RWPE2 (cell line): ENCODE measurements around the gene CTBP2.

Experiments used
- ATAC-seq: fragments of 200-7000 bp; cut with Tn5 transposase; 3 replicates; pipeline ENCODE4 v1.9.1; 2021; ENCODE audit warnings: low read depth
- DNase-seq: peaks from one replicate; pipeline ENCODE4 v3.0.0-alpha.2; 2020; ENCODE audit warnings: low spot score
- H3K27ac ChIP-seq: fragments of 450-650 bp; 2 replicates; pipeline ENCODE4 v1.5.1; 2017; ENCODE audit warnings: mild to moderate bottlenecking; ENCODE audit not compliant: poor library complexity, severe bottlenecking
- H3K27me3 ChIP-seq: fragments of 250-450 bp; sonication (Bioruptor Pico); 2 replicates; pipeline ENCODE4 v1.5.1; 2021; ENCODE audit warnings: mild to moderate bottlenecking, moderate library complexity; ENCODE audit not compliant: insufficient read depth, poor library complexity, severe bottlenecking
- H3K36me3 ChIP-seq: fragments of 250-450 bp; sonication (Bioruptor Pico); 2 replicates; pipeline ENCODE4 v1.5.1; 2020; ENCODE audit warnings: low read depth, mild to moderate bottlenecking, moderate library complexity
- H3K4me1 ChIP-seq: fragments of 250-450 bp; sonication (Bioruptor Pico); 2 replicates; pipeline ENCODE4 v1.5.1; 2021; ENCODE audit warnings: mild to moderate bottlenecking, moderate library complexity; ENCODE audit not compliant: insufficient read depth, poor library complexity, severe bottlenecking
- H3K4me3 ChIP-seq: fragments of 250-450 bp; sonication (Bioruptor Pico); 2 replicates; pipeline ENCODE4 v1.5.1; 2021; ENCODE audit warnings: mild to moderate bottlenecking, moderate library complexity; ENCODE audit not compliant: severe bottlenecking
- H3K9me3 ChIP-seq: fragments of 250-450 bp; sonication (Bioruptor Pico); 2 replicates; pipeline ENCODE4 v1.5.1; 2021; ENCODE audit warnings: mild to moderate bottlenecking, moderate library complexity; ENCODE audit not compliant: severe bottlenecking
- TF ChIP-seq, protein P1 (sequence below): fragments of 450-650 bp; IDR thresholded peaks from one replicate; pipeline ENCODE4 v1.5.1; 2017; ENCODE audit warnings: mild to moderate bottlenecking, moderate library complexity; ENCODE audit not compliant: poor library complexity, severe bottlenecking

CTBP2 gene

DNA sequence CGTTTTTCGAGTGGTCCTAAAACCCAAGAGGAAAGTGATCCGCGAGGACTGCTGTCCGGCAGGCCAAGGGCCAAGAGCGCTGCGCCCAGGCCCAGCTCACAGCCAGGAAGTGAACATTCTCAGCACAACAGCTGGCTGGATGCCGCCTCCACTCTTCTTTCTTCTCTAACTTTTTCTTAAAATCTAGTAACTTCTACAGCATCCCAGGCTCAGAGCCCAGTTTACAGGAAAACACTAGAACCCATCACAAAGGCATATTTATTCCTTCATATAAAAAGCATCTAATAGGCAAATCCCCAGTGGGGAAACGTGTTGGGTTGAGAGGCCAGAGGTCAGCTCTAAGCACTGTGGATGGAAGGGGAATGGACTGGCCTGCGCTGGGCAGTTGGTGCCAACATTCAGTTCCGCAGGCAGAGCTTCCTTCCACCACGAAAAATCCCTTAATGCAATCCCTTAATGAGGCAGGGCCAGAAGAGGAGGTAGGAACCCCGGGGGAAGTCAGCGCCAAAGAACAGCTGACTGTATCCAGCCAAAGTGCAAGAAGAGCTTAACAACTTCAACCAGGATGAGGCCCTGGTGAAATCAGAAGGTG is 143.7 kb downstream of the CTBP2 start:
- Histone ChIP-seq H3K4me3 (no peak overlapping the region), H3K36me3 (peaks cover 24% of the 10 kb centered on the region), H3K27me3 (no peaks in the 10 kb centered on the region), H3K4me1 (peaks cover 4% of the 10 kb centered on the region), H3K27ac (no peak overlapping the region), H3K9me3 (no peaks in the 10 kb centered on the region)
- ATAC-seq: no peak
- no peak for DNase-seq
- TF ChIP-seq, protein P1, sequence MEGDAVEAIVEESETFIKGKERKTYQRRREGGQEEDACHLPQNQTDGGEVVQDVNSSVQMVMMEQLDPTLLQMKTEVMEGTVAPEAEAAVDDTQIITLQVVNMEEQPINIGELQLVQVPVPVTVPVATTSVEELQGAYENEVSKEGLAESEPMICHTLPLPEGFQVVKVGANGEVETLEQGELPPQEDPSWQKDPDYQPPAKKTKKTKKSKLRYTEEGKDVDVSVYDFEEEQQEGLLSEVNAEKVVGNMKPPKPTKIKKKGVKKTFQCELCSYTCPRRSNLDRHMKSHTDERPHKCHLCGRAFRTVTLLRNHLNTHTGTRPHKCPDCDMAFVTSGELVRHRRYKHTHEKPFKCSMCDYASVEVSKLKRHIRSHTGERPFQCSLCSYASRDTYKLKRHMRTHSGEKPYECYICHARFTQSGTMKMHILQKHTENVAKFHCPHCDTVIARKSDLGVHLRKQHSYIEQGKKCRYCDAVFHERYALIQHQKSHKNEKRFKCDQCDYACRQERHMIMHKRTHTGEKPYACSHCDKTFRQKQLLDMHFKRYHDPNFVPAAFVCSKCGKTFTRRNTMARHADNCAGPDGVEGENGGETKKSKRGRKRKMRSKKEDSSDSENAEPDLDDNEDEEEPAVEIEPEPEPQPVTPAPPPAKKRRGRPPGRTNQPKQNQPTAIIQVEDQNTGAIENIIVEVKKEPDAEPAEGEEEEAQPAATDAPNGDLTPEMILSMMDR: no peak

DNA sequence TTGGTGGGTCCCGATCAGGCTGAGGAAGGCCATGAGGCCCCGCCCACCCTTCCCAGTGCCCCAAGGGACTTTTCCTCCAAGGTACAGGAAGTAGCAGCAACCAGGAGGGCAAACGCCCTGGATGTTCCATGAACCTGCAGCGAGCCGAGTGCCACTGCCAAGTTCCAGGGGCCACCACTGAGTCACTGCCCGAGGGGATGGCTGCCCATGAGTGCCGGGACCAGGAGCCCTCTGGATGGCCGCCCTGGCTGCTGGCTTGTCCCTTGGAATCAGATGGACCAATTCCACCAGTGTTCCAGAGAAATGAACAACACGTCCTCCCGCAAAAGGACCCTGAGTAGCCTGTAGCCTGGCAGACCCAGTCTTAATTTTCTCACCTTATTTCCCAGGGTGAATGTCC is 144.2 kb downstream of the CTBP2 start:
- H3K4me1 ChIP-seq: peaks cover 8% of the 10 kb centered on the region
- ATAC-seq: no peak
- H3K27me3 ChIP-seq: no peaks in the 10 kb centered on the region
- DNase-seq: no peak
- no peaks in the 10 kb centered on the region for H3K9me3 ChIP-seq
- peaks cover 24% of the 10 kb centered on the region for H3K36me3 ChIP-seq
- TF ChIP-seq, protein P1: no peak
- no peak overlapping the region for H3K4me3 ChIP-seq
- no peak overlapping the region for H3K27ac ChIP-seq

DNA sequence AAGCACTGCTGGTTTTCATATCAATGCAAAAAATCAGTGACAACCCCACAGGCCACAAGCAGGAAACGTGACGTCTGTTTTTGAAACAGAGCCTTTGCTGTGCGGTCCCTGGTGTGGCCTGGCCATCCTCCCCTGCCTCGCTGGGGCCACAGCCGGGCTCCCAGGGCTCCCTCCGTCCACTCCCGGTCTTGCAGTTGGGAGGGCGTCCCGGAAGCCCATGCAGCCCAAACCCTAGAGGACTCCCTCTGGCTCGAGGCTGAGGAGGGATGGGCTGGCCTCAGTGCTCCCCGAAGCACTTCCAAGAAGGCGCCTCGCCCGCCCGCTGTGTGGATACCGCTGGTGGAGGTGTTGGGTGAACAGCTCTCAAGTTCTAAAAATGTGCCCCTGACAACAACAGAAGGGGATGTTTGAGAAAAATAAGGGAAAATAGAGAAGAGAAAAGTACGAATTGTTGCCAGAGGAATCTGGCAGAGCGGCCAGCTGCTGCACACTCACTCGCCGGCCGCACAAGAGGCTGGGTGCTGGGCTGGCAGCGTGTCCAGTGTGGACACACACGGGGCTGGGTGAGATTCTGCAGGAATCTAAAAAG is 144.9 kb downstream of the CTBP2 start:
- peaks cover 26% of the 10 kb centered on the region for H3K36me3 ChIP-seq
- no peak for DNase-seq

DNA sequence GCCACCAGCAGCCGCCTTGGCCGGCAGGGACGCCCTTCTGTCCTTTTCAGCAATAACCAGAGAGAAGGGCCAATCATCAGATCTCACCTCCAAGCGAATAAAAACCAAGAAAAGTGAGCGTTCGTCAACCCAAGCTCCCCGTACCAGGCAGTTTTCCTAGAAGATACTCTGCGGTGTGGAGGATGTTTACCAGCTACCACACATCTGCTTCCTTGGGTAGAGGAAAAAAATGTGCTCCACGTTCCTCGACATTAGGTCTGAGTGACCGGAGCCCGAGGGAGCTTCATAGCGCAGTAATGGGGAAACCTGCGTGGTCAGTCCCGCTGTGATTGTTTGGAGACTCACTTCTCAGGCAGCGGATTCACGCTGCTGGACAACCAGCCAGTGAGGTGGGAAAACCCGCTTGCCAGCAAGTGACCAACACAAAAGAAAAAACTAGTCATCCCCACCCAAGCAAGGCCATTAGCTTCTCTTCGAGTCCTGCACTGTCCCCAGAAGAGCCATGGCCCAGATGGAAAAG is 145.5 kb downstream of the CTBP2 start:
- DNase-seq (no peak), ATAC-seq (no peak)
- Histone ChIP-seq H3K9me3 (no peaks in the 10 kb centered on the region), H3K4me1 (peaks cover 11% of the 10 kb centered on the region), H3K27ac (no peak overlapping the region), H3K27me3 (no peaks in the 10 kb centered on the region), H3K36me3 (peaks cover 25% of the 10 kb centered on the region), H3K4me3 (no peak overlapping the region)
- TF ChIP-seq, protein P1: no peak

More for the DNA sequence above, 144.9 kb downstream of the CTBP2 start:
- Histone ChIP-seq H3K4me1 (peaks cover 11% of the 10 kb centered on the region), H3K4me3 (no peak overlapping the region), H3K27ac (no peak overlapping the region), H3K9me3 (no peaks in the 10 kb centered on the region), H3K27me3 (no peaks in the 10 kb centered on the region)
- TF ChIP-seq, protein P1: no peak
- no peak for ATAC-seq
